ENCODE measurements around the gene NSMCE3. TPM values are rescaled to one million over a fixed set of nuclear protein-coding genes. Genes with fewer than 3 reads are reported as not detected.

NSMCE3 gene
- polyA plus RNA-seq (2011; rRNA removed) = 9.7 TPM in 2 replicates
- polyA minus RNA-seq (2011; rRNA and poly(A)+ RNA removed) = 5.3 and 7.5 TPM in 2 replicates

DNA sequence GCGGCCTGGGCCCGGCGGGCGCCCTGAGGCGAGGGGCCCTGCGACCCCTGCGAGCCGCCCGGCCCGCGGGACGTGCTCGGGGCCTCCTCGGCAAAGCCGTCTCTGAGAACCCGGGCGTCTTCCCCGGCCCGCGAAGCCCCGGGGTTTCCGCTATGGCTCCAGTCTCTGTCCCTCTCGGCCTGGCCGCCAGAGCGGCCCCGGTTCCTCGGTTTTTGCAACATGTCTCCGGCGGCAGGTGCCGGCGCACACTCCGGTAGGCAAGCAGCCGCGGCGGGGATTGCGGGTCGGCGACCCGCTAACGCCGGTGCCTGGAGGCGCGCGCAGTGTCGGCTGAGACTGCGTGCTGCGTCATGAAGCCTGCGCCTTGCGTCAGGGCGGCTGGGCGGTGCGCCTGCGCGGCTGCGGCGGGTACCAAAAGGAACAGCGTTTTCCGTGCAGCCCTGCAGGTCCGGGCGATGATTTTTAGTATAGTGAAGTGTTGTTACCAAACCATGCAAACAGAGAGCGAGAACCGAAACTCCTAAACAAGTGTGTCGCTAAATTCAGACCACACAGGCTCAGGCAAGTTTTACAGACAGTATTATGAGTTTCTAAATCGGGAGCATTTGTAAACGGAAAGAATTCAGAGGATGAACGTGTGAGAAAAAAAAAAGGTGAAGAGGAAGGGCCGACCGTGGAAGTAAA is at the start of gene NSMCE3:
Gene NSMCE3 (minus strand): TSS at position 338 of the 684 bp plus-strand sequence. CDS start 117 bp downstream, at position 221.
- Histone ChIP-seq H3K4me3 (ENCODE audit: low read depth, low read length) (peak within 1 kb of the TSS; percentile 52), H3K27me3 (ENCODE audit: control insufficient read depth, insufficient read depth, low read length) (no peaks in the 10 kb centered on the region), H3K36me3 (ENCODE audit: control insufficient read depth, insufficient read depth, low read length) (no peaks in the 10 kb centered on the region)
- TF ChIP-seq, protein P1, sequence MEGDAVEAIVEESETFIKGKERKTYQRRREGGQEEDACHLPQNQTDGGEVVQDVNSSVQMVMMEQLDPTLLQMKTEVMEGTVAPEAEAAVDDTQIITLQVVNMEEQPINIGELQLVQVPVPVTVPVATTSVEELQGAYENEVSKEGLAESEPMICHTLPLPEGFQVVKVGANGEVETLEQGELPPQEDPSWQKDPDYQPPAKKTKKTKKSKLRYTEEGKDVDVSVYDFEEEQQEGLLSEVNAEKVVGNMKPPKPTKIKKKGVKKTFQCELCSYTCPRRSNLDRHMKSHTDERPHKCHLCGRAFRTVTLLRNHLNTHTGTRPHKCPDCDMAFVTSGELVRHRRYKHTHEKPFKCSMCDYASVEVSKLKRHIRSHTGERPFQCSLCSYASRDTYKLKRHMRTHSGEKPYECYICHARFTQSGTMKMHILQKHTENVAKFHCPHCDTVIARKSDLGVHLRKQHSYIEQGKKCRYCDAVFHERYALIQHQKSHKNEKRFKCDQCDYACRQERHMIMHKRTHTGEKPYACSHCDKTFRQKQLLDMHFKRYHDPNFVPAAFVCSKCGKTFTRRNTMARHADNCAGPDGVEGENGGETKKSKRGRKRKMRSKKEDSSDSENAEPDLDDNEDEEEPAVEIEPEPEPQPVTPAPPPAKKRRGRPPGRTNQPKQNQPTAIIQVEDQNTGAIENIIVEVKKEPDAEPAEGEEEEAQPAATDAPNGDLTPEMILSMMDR (IDR thresholded peaks at IDR 0.05; ENCODE audit: insufficient read depth, low read depth, low read length) = no peak
- POLR2A ChIA-PET = no interaction called here
- peak; percentile 49 for DNase-seq (ENCODE audit: low read depth)
- CTCF ChIA-PET = interaction anchor here (0.8 kb wide), 1 partner anchor 84 kb away, joined by 3 read pairs; no protein-coding TSS in a partner anchor

DNA sequence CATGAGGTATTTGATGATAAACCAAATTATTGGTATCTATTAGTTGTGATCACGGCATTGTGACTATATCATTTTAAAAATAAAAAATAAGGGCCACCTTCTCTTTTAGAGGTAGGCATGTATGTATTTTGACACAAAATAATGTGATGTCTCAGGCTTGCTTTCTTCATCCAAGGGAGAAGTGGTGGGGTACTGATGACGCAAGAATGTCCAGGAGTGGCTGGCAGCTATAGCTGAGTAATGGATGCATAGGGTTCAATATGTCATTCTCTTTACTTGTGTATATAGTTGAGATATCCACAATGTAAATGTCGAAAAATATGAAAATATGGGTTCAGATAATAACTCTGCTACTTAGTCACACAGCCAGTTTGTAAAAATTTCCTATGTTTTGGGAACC is 46.8 kb upstream of the NSMCE3 start:
- TF ChIP-seq, protein P1 (IDR thresholded peaks at IDR 0.05; ENCODE audit: insufficient read depth, low read depth, low read length) = no peak
- no peaks in the 10 kb centered on the region for H3K27me3 ChIP-seq (ENCODE audit: control insufficient read depth, insufficient read depth, low read length)
- no peak for DNase-seq (ENCODE audit: low read depth)
- POLR2A ChIA-PET = no interaction called here
- H3K4me3 ChIP-seq (ENCODE audit: low read depth, low read length) = no peak overlapping the region
- H3K36me3 ChIP-seq (ENCODE audit: control insufficient read depth, insufficient read depth, low read length) = no peaks in the 10 kb centered on the region
- CTCF ChIA-PET = no interaction called here

DNA sequence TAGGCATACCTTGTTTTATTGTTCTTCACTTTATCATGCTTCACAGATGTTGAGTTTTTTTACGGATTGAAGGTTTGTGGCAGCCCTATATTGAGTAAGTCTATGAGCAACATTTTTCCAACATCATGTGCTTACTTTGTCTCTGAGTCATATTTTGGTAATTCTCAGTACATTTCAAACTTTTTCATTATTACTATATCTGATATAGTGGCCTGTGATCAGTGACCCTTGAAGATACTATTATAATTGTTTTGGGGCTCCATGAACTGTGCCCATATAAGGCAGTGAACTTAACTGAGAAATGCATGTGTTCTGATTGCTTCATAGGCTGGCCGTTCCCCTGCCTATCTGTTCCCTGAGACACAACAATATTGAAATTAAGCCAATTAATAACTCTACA is 42.8 kb upstream of the NSMCE3 start:
- Histone ChIP-seq H3K4me3 (ENCODE audit: low read depth, low read length) (no peak overlapping the region), H3K36me3 (ENCODE audit: control insufficient read depth, insufficient read depth, low read length) (no peaks in the 10 kb centered on the region), H3K27me3 (ENCODE audit: control insufficient read depth, insufficient read depth, low read length) (no peaks in the 10 kb centered on the region)
- ChIA-PET POLR2A (interaction anchor here (0.5 to 0.8 kb wide), 2 partner anchors 18 to 299 kb away, joined by 4 to 5 read pairs; no protein-coding TSS in a partner anchor), CTCF (interaction anchor here (1.6 to 2.0 kb wide), 2 partner anchors 10 kb away, joined by 3 to 8 read pairs; no protein-coding TSS in a partner anchor)
- TF ChIP-seq, protein P1 (IDR thresholded peaks at IDR 0.05; ENCODE audit: insufficient read depth, low read depth, low read length) = no peak
- DNase-seq (ENCODE audit: low read depth) = peak; percentile 14

- TF ChIP-seq, protein P1 (IDR thresholded peaks at IDR 0.05; ENCODE audit: insufficient read depth, low read depth, low read length) = no peak
- no peaks in the 10 kb centered on the region for H3K27me3 ChIP-seq (ENCODE audit: control insufficient read depth, insufficient read depth, low read length)
- no peaks in the 10 kb centered on the region for H3K36me3 ChIP-seq (ENCODE audit: control insufficient read depth, insufficient read depth, low read length)
- ChIA-PET CTCF (interaction anchor here (2.0 kb wide), 1 partner anchor 9 kb away, joined by 8 read pairs; no protein-coding TSS in a partner anchor), POLR2A (interaction anchor here (0.5 to 0.8 kb wide), 2 partner anchors 17 to 300 kb away, joined by 4 to 5 read pairs; no protein-coding TSS in a partner anchor)
- no peak overlapping the region for H3K4me3 ChIP-seq (ENCODE audit: low read depth, low read length)
- DNase-seq (ENCODE audit: low read depth) = no peak
Measured at GRCh38 chr15:29311696-29312095, 42.1 kb upstream of the NSMCE3 start.

- TF ChIP-seq, protein P1 (IDR thresholded peaks at IDR 0.05; ENCODE audit: insufficient read depth, low read depth, low read length) = no peak
- CTCF ChIA-PET = no interaction called here
- no peaks in the 10 kb centered on the region for H3K36me3 ChIP-seq (ENCODE audit: control insufficient read depth, insufficient read depth, low read length)
- no peaks in the 10 kb centered on the region for H3K27me3 ChIP-seq (ENCODE audit: control insufficient read depth, insufficient read depth, low read length)
- POLR2A ChIA-PET = no interaction called here
- H3K4me3 ChIP-seq (ENCODE audit: low read depth, low read length) = no peak overlapping the region
- no peak for DNase-seq (ENCODE audit: low read depth)
Measured at GRCh38 chr15:29309139-29309538, 39.5 kb upstream of the NSMCE3 start.

All from BJ (cell line).